Measurements from ENCODE around the gene MGME1.

MGME1 gene

DNA sequence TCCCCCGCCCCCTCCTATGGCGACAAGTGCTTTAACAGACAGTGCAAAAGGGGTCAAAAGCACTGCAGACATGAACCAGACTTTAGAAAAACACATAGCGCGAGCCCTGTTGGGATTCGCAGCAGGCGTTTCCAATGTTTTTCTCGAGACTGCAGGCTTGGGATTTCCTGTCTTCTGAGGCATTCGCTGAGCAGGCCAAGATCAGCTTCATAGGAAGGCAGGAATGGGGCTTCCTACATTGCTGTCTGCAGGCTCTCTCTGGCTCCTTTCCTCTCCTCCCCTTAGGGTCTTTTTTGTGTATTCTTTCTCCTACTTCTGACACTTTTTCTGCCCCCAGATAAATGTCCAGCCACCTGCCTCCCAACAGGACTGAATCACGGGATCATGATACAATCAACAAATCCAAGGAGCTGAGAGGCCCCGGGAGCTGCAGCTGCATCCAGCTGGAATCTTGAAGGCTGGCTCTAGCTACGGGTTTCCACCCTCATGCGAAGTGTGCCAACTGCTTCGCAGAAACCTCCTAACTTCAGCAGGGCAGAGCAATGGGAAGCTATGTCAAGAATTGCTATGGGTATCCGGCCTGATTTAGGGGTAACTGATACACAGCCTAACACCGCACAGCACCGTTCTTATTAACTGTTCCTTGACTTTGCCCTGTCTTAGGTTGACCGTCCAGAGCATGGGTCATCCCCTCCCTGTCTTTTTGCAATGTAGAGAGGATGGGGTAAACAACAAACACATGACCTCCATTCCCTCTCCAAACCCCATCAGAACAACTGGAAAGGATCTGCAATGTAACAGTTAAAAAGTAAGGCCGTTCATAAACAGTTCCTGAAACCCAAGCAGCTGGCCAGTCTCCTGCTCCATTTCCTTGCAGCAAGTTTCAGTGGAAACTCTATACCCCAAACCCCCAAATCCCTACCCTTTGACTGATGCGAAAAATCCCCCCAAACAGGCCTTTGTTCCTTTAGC lies 31.8 kb upstream of the MGME1 start:
- peaks cover 21% of the 10 kb centered on the region for H3K36me3 ChIP-seq (ENCODE audit: insufficient read depth, low read length)
- no peak for DNase-seq (ENCODE audit: low read depth, low spot score)
- H3K9ac ChIP-seq (ENCODE audit: insufficient read length), result no peak overlapping the region
- peak overlapping the region; percentile 19 for H3K27ac ChIP-seq
- TF ChIP-seq EZH2 (IDR thresholded peaks at IDR 0.05) (no peak), POLR2AphosphoS5 (IDR thresholded peaks at IDR 0.05; ENCODE audit: borderline replicate concordance, low read depth, low read length) (no peak; the same call in 1 of the 2 replicates), FOXP2 (optimal IDR thresholded peaks at IDR 0.05; ENCODE audit: control extremely low read depth, extremely low read length, insufficient read depth) (no peak)
- no peak overlapping the region for H3K4me3 ChIP-seq
- H3K9me3 ChIP-seq (ENCODE audit: low read depth, low read length), result no peaks in the 10 kb centered on the region

DNA sequence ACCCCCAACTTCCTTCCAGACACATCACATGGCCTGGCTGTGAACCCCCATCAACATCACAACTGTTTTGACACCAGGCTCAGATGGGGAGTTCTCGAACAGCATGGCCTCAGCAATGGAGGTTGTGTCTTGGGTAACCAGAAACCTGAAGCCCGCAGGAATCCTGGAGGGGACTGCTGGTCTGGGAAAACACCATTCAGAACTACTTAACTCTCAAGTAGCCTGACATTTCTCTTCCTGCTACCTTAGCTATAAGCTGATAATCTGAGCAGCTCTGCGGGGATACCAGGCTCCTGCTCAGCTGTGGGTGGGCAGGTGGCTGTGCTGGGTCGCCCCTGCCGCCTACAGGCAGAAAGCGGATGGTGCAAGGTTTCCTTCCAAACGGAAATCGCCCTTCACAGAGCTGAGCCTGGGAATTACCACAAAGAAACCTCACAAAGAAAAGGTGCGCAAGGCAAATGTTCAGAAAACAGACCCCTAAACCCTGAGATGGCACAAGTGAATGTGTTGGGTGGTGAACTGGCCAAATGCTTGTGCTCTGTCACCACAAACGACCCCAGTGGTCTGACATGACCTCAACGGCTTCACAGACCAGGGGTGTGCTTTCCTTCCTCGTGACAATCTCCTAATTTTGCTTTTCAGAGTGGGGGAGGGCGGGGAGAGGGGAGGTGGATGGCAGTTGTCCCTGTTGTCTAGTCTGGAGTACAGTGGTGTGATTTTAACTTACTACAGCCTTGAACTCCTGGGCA lies 29.8 kb upstream of the MGME1 start:
- Histone ChIP-seq H3K9me3 (ENCODE audit: low read depth, low read length) (no peaks in the 10 kb centered on the region), H3K27ac (peak overlapping the region; percentile 19; the same call in 1 of the 2 replicates), H3K9ac (ENCODE audit: insufficient read length) (no peak overlapping the region), H3K36me3 (ENCODE audit: insufficient read depth, low read length) (peaks cover 41% of the 10 kb centered on the region), H3K4me3 (no peak overlapping the region)
- no peak for DNase-seq (ENCODE audit: low read depth, low spot score)
- TF ChIP-seq POLR2AphosphoS5 (IDR thresholded peaks at IDR 0.05; ENCODE audit: borderline replicate concordance, low read depth, low read length), result peak; percentile 54
- TF ChIP-seq EZH2 (IDR thresholded peaks at IDR 0.05), result no peak

DNA sequence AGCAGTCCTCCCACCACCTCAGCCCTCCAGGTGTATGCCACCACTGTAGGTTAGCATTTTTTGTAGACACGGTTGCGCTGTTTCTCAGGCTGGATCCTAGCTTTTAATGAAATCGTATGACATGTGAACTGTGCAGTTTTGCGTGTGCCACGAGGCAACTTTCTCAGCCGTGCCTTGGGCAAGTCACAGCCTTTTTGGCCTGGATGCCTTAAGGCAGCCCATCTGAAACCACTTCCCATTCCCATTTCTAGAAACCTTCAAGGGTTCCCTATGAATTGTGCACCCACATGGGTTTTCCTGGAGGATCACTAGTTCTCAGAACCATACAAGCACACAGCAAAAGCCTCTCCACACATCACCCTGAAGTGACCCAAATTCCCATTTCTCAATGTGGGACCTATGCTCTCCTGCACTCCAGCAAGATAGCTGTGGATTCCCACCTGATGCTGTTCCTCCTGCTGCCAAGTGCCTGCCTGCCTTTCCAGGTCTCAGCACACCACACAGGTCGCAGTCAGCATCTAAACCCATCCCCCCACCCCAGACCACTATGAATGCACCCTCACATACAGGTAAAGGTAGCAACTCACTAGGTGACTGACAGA lies 29.1 kb upstream of the MGME1 start:
- H3K9ac ChIP-seq (ENCODE audit: insufficient read length), result no peak overlapping the region
- peaks cover 48% of the 10 kb centered on the region for H3K36me3 ChIP-seq (ENCODE audit: insufficient read depth, low read length)
- no peak for DNase-seq (ENCODE audit: low read depth, low spot score)
- no peaks in the 10 kb centered on the region for H3K9me3 ChIP-seq (ENCODE audit: low read depth, low read length)
- H3K4me3 ChIP-seq, result no peak overlapping the region
- TF ChIP-seq POLR2AphosphoS5 (IDR thresholded peaks at IDR 0.05; ENCODE audit: borderline replicate concordance, low read depth, low read length) (peak; percentile 12), FOXP2 (optimal IDR thresholded peaks at IDR 0.05; ENCODE audit: control extremely low read depth, extremely low read length, insufficient read depth) (no peak)
- peak overlapping the region; percentile 19 for H3K27ac ChIP-seq

DNA sequence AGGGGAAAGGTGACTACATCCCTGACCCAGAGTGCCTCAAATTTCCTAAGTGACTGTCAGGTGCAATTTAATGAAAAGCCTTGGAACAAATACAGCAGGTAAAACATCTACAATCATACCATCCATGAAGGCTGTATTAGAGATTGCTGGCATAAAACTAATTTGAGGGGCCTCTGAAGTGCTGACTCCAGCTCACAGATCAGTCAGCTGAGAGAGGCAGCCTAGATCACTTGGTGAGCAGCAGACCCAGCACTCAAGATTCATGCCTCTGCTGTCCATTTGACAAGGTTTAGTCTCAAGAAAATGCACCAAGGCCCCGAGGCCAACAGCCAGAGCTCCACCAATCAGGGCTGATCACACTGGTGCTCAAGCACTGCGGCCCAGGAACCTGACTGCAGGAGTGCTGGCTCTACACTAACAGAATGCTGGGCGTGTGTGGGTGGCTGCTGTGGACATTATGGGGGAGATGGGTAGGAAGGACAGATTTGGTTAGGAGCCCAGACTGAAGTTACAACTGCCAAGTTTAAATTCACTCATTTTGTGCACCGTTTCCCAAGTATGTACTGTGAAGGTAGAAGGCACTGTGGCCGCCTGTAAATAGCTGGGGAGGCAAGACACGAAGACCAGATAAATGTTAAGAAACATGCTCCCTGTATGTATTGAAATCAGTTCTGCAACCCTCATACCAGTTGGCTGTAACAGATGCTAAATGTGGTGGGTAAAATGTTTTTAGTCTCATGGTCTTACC lies 28.4 kb upstream of the MGME1 start:
- peak overlapping the region; percentile 19 for H3K27ac ChIP-seq
- H3K4me3 ChIP-seq, result no peak overlapping the region
- no peaks in the 10 kb centered on the region for H3K9me3 ChIP-seq (ENCODE audit: low read depth, low read length)
- TF ChIP-seq POLR2AphosphoS5 (IDR thresholded peaks at IDR 0.05; ENCODE audit: borderline replicate concordance, low read depth, low read length), result no peak; the same call in 1 of the 2 replicates
- TF ChIP-seq EZH2 (IDR thresholded peaks at IDR 0.05), result no peak
- no peak for TF ChIP-seq FOXP2 (optimal IDR thresholded peaks at IDR 0.05; ENCODE audit: control extremely low read depth, extremely low read length, insufficient read depth)
- peaks cover 55% of the 10 kb centered on the region for H3K36me3 ChIP-seq (ENCODE audit: insufficient read depth, low read length)
- H3K9ac ChIP-seq (ENCODE audit: insufficient read length), result no peak overlapping the region
- DNase-seq (ENCODE audit: low read depth, low spot score), result no peak

DNA sequence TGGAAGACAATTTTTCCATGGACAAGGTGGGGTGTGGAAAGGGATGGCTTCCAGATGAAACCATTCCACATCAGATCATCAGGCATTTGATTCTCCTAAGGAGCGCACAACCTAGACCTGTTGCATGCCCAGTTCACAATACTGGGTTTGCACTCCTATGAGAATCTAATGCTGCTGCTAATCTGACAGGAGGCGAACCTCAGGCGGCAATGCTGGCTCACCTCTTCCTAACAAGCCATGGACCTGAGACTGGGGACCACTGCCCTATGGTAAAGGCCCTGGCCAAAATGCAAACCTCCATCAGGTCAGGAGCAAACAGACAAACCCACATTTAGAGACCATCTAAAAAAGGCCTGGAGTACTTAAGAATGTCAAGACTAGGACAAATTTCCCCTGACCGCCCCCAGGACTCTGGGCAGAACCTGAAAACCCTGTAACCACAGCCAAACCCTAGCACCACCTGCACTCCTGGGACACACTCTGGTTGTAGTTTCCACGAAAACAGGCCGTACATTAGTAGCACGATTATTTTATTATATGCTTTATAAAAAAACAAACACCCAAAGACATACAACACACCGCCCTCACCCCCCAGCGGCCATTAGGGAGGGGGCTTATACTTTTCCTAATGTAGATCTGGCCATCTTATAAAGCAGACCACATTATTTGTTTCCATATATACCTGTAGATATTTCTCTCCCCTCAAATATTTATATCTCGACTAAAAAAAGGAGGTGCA lies 27.6 kb upstream of the MGME1 start:
- H3K9ac ChIP-seq (ENCODE audit: insufficient read length), result no peak overlapping the region
- no peak for DNase-seq (ENCODE audit: low read depth, low spot score)

DNA sequence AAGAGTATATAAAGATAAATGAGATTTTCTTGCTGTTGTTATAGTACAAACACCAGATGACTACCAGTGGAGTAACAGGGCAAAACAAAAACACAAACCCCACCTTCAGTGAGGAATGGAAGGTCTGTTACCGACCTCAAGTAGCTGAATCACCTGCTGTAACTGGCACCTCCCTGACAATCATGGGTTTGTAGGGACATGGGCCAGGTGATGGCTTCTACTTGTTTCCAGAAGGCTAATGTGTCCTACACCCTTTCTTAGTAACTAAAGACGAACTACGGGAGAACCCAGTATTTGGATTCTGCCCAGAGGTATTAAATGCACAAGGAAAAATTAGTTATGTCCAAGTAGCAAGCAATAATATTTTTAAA lies 27.0 kb upstream of the MGME1 start:
- Histone ChIP-seq H3K9me3 (ENCODE audit: low read depth, low read length) (no peaks in the 10 kb centered on the region), H3K27ac (no peak overlapping the region), H3K36me3 (ENCODE audit: insufficient read depth, low read length) (peaks cover 69% of the 10 kb centered on the region), H3K9ac (ENCODE audit: insufficient read length) (no peak overlapping the region), H3K4me3 (no peak overlapping the region)
- DNase-seq (ENCODE audit: low read depth, low spot score), result no peak
- no peak for TF ChIP-seq FOXP2 (optimal IDR thresholded peaks at IDR 0.05; ENCODE audit: control extremely low read depth, extremely low read length, insufficient read depth)
- TF ChIP-seq POLR2AphosphoS5 (IDR thresholded peaks at IDR 0.05; ENCODE audit: borderline replicate concordance, low read depth, low read length), result no peak
- no peak for TF ChIP-seq EZH2 (IDR thresholded peaks at IDR 0.05)

More for the DNA sequence above, 27.6 kb upstream of the MGME1 start:
- TF ChIP-seq EZH2 (IDR thresholded peaks at IDR 0.05) (no peak), FOXP2 (optimal IDR thresholded peaks at IDR 0.05; ENCODE audit: control extremely low read depth, extremely low read length, insufficient read depth) (no peak), POLR2AphosphoS5 (IDR thresholded peaks at IDR 0.05; ENCODE audit: borderline replicate concordance, low read depth, low read length) (peak; percentile 16; the same call in 1 of the 2 replicates)
- no peaks in the 10 kb centered on the region for H3K9me3 ChIP-seq (ENCODE audit: low read depth, low read length)
- no peak overlapping the region for H3K4me3 ChIP-seq
- 0 out of 2 replicates have a peak overlapping the region, but pooled peaks have one; percentile 19 for H3K27ac ChIP-seq
- peaks cover 63% of the 10 kb centered on the region for H3K36me3 ChIP-seq (ENCODE audit: insufficient read depth, low read length)

DNA sequence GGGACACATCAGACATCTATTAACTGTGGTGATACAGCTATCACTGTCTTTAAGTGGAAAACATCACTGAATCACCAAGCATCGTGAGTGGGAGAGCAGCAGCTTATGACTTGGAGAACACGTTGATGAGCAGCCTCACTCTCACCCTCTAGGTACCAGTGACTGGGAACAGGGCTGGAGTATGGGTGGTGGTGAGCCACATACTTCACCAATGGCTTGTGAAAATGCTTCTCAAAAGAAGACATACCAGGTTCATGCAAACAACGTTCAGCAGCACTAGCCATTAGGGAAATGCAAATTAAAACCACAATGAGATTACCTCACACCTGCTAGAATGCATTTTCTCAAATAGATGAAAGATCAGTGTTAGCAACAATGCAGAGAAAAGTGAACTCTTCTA lies 25.5 kb upstream of the MGME1 start:
- no peak for DNase-seq (ENCODE audit: low read depth, low spot score)
- Histone ChIP-seq H3K27ac (no peak overlapping the region), H3K9ac (ENCODE audit: insufficient read length) (no peak overlapping the region), H3K9me3 (ENCODE audit: low read depth, low read length) (no peaks in the 10 kb centered on the region), H3K4me3 (no peak overlapping the region), H3K36me3 (ENCODE audit: insufficient read depth, low read length) (peaks cover 84% of the 10 kb centered on the region)
- no peak for TF ChIP-seq EZH2 (IDR thresholded peaks at IDR 0.05)
- no peak for TF ChIP-seq FOXP2 (optimal IDR thresholded peaks at IDR 0.05; ENCODE audit: control extremely low read depth, extremely low read length, insufficient read depth)
- TF ChIP-seq POLR2AphosphoS5 (IDR thresholded peaks at IDR 0.05; ENCODE audit: borderline replicate concordance, low read depth, low read length), result no peak

Measured in SK-N-MC (cell line).